PC-9 (cell line): ENCODE measurements around the gene TMEM51.

ENCODE experiments used
- CTCF ChIP-seq: fragments of 200-600 bp; sonication (generic); conservative IDR thresholded peaks from 2 replicates; pipeline ENCODE4 v1.6.1; 2017; ENCODE audit warnings: mixed run types, antibody characterized with exemption, mild to moderate bottlenecking, moderate library complexity
- EZH2 ChIP-seq: fragments of 200-600 bp; sonication (generic); IDR thresholded peaks from 2 replicates; pipeline ENCODE4 v1.8.0; 2017; ENCODE audit warnings: antibody characterized with exemption, low read depth

GRCh38 chr1:15261155-15262002, 107.8 kb downstream of the TMEM51 start:
- TF ChIP-seq CTCF (no peak), EZH2 (no peak)
